GM15510 (cell line): ENCODE results near the gene EIPR1.

Source experiments
- POLR2A ChIP-seq: IDR thresholded peaks from 3 replicates; pipeline ENCODE4 v1.6.1; 2011; ENCODE audit warnings: borderline replicate concordance; ENCODE audit not compliant: insufficient read length; ENCODE audit errors: extremely low read depth

EIPR1 gene

DNA sequence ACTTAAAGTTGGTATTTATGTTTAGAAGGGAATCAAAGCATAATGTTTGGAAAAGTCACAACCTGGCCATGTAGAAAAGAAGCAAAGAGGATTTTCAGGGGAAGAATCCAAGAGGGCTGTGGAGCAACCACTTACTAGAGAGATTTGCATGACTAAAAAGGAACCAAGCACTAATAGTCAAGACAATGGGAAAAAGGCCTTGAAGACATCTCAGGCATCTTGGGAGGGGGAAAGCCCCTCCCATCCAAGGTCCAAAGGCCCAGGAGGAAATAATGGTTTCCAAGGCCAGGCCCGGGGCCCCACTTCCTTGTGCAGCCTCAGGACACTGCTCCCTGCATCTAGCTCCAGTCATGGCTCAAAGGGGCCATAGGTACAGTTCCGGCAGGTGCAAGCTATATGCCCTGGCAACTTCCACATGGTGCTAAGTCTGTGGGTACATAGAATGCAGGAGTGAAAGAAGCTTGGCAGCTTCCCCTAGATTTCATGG, 128.1 kb downstream of the EIPR1 start:
- TF ChIP-seq POLR2A = no peak

DNA sequence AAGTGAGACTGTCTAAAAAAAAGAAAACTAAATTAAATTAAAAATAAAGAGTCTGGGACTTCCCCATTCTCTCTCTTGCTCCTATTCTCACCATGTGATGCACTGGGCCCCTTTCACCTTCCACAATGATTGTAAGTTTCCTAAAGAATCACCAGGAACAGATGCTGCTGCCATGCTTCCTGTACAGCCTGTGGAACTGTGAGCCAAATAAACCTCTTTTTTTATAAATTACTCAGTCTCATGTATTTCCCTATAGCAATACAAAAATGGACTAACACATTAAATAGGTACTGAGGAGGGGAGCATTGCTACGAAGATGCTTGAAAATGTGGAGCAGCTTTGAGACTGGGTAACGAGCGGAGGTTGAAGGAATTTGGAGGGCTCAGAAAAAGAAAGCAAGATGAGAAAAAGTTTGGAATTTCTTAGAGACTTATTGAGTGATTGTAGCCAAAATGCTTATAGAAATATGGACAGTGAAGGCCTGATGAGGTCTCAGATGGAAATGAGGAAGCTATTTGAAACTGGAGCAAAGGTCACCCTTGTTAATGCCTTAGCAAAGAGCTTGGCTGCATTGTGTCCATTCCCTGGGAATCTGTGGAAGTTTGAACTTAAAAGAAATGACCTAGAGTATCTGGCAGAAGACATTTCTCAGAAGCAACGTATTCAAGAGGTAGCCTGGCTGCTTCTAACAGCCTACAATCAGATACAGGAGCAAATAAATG, 128.7 kb downstream of the EIPR1 start:
- no peak for TF ChIP-seq POLR2A

DNA sequence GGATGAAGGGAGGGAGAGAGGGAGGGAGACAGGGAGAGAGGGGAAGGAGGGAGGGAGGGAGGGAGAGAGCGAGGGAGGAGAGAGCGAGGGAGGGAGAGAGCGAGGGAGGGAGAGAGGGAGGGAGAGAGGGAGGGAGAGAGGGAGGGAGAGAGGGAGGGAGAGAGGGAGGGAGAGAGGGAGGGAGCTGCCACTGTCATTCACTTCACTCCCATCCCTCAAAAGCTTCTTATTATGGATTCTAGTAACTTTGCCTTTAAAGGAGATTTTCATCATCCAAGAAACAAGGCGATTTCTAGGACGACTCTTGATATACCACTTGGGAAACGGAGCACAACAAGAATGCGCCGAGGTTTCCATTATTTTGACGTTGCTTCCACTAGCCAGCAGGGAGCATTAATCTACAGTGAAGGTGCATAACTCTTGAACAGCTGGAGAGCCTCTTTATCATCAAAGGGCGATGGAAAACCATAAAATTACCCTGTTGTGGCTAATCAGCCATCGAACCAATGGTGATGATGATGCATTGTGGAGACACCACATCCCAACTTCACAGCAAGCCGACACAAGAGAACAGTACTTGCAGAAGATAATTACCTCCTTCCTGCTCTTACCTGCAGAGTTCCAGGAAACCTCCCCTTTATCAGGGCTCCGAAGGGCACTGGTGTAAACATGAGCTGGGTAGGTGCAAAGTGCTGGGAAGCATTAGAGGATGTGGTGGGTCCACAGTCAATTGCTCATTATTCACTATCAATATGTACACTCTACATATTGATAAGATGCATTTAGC, 130.5 kb downstream of the EIPR1 start:
- TF ChIP-seq POLR2A = no peak

DNA sequence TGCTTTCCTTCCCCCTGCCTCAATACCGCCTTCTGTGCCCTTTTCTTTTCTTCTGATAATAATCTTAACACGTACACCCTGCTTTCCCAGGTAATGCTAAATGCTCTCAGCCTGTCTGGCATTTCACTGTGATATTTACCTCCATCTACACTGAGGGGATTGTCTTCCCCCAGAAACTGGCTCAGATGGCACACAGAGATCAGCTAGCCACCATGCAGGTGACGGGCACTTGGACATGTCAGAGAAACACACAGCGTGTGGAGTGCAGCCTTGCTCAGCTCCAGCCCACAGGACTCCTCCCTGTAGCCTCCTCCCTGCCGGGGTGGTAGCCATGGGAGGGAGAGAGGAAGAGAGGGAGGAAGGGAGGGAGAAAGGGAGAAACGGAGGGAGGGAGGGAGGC, 131.2 kb downstream of the EIPR1 start:
- no peak for TF ChIP-seq POLR2A

DNA sequence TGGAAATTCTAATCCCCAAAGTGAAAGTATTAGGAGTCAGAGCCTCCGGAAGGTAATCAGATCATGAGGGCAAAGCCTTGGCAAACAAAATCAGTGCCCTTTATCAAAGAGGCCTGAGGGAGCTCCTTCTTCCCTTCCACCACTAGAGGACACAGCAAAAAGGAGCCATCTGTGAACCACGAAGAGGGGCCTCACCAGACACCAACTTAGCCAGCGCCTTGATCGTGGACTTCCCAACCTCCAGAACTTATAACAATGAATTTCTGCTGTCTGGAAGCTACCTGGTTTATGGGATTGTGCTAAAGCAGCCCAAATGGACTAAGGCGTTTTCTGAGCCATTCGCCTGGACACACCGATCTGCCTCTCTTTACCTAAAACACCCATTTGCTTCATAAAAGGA, 133.1 kb downstream of the EIPR1 start:
- TF ChIP-seq POLR2A = no peak

DNA sequence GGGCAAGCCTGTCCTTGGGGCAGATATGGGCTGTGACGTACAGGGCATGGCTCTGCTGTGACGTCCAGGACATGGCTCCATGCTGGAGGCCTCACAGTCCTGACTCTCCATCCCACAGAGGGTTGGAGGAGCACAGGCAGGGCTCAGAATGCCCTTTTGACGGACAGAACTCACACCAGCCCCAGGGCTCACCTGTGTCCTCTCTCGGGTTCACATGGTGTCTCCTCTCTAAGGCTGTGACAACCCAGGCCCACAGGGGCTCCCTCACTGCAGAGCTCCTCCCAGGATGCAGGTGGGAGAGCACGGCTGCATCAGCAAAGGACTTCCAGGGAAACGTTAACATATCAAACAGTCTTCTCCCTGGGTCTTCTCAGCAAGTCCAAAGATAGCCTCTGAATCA, 133.8 kb downstream of the EIPR1 start:
- no peak for TF ChIP-seq POLR2A

DNA sequence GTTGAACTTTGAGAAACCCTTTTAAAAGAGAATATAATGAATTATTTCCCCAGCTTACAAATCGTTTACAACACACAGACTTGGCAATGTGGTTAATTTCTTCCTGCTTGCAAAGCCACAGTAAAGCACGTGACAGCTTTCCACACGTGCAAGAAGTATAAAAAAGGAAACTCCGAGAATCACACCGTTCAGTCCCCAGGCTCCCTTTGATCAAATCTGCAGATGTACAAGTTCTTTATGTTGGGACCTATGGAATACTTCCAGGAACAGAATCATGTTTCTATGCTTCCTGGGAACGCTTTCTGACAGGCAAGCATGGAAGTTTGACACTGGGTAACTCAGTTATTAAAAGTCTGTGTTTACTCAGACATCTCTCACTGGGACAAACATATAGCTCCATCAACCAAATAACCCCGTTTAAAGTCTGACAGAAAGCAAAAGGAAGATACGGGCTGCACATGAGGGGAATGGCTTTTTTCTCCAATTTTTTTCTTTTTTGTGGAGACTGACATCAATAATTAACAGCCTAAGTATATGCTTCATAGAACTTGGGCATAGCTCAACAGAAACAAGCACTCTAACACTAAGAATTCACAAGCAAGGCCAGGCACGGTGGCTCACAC, 134.8 kb downstream of the EIPR1 start:
- TF ChIP-seq POLR2A = no peak

DNA sequence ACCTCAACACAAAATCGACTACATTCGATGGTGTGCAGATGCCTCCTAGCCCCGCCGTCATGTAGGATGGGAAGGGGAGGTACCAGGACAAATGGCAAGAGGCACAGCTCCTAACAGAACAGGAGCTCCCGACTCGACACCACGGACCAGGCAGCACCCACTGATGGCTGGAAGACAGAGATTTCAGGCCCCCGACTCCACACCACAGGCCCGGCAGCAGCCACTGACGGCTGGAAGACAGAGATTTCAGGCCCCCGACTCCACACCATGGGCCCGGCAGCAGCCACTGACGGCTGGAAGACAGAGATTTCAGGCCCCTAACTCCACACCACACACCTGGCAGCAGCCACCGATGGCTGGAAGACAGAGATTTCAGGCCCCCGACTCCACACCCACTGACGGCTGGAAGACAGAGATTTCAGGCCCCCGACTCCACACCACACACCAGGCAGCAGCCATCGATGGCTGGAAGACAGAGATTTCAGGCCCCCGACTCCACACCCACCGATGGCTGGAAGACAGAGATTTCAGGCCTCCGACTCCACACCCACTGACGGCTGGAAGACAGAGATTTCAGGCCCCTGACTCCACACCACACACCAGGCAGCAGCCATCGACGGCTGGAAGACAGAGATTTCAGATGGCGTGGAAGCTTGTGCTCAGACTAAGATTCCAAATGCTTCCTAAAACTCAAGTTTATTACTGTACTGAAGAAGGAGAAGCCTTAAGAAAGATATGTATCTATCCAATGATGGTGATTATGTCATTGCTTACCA, 135.5 kb downstream of the EIPR1 start:
- no peak for TF ChIP-seq POLR2A

DNA sequence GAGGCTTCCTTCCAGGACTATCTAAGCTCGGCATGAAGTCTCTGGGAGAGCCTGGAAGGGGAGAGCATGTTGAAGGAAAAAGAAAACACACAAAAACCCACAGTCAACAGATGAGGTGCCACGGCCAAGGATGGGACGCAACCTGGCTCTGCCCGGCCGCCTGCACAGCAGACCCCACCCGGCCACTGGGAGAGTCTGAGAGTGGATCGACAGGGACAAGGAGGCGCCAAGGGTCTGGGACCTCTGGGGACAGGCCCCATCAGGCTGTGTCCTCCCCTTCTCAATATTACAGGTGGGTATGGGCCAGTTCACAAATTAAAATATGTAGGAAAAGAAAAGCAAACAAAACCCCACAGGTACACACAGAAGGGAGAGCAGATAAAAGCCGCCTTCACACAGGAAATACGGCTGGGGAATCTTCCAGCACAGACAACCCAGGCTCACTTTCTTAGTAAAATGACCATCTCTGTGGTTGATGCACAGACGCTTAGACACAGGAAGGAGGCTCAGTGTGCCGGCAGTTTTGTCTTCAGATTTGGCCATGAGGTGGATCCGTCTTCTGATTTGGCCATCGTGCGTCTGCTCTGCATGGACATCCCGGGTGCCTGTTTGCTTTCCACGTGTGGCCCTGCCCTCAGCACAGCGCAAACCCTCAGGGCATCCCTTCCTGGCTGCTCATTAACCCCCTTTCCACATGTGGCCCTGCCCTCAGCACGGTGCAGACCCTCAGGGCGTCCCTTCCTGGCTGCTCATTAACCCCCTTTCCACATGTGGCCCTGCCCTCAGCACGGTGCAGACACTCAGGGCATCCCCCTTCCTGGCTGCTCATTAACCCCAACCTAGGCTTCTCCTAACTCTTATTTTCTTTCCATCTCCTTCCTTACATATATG, 138.4 kb downstream of the EIPR1 start:
- no peak for TF ChIP-seq POLR2A

DNA sequence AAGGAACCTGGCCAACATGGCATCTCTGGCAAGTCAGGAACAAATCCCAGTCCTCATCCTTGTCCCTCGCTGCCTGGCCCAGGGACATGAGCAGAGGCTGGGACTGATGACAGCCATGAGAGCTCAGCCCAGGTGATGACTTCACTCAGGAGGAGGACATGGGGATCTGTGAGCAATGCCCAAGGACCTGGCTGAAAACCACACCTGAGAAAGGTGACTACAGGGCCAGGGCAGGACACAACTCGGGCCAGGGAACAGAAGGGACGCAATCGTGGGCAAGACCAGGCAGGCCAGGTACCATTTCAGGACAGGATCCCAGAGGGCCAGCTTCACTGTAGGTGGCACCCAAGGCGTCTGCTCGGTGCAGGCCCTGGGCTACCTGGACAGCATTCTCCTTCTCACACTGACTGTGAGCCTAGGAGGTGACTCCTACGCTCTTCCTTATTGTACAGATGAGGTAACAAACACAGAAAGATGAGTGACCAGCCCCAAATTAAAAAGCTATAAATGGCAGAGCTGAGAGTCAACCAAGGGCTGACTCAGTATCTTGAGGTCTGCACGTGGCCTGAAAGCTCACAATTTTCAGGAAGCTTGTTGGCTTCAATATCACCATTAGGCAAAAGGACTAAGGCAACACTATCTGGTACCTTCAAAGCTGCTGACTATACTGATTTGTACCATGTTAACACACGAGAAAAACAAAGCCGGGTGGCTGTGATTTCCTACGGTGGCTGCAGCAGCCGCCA, 141.1 kb downstream of the EIPR1 start:
- TF ChIP-seq POLR2A = no peak

DNA sequence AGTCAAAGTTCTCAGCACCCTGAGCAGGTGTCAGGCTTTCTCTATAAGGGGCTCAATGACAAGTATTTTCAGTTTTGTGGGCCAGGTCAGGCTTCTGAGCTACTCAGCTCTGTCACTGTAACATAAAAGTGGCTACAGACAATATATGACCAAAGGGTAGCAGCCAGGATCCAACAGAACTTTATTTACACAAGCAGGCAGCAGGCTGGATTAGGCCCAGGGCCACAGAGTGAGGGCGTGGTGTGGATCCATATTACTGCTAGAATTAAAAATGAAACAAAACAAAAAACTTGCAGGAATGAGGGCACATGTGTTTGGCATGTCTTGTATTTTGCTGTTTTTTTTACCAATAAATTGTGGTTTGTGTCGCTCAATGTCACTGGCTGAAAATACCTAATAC, 143.7 kb downstream of the EIPR1 start:
- no peak for TF ChIP-seq POLR2A

DNA sequence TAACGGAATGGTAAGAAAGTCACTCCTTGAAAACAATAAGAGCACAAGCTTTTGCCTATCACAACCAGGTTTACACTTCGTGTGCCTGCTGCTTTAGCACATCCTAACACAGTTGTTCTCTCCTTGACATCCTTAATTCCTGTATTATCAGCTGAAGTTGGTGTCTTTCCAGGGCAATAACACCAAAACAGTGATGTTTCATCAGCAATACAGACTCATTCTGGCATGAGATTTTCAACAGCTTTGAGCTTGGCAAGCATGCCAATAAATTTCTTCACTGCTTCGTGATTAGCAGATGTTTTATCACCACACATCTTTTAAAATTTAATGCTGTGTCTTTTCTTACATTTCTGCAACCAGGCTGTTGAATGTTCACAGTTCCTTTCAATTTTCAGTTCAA, 148.4 kb downstream of the EIPR1 start:
- no peak for TF ChIP-seq POLR2A

DNA sequence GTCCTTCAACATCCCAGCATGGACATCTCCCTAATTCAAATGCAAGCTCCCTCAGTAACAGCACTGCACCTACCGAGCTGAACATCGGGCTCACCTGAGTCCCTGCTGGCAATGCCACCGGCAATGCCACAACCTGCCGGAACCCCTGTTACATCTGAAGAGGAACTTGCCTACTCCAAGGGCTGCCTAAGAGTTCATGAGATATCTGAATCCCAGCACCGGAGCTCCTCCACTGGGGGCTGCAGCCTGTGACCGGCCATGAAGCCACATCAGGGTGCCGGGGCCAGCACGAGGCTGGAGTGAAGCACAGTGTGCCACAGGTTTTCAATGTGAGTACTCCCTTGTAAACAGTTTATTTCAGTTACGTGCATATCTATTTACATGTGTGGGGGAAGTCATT, 152.9 kb downstream of the EIPR1 start:
- no peak for TF ChIP-seq POLR2A
